Thoracic aorta (tissue), 2 donors: ENCODE data around the gene KRT79. TPM values are rescaled to one million over a fixed set of nuclear protein-coding genes. Genes with fewer than 3 reads are reported as not detected.
"Not testable (repeated sequence)": the region's sequence is repeated elsewhere in the genome, so short reads cannot be mapped to it uniquely, and the experiment has no call there.

Experiments
- ATAC-seq: fragments of 150-250 bp; one replicate; pipeline ENCODE4 v1.8.0; 2017; ENCODE audit warnings: low read depth; ENCODE audit not compliant: insufficient number of reproducible peaks, low FRiP score
- DNase-seq: peaks from one replicate; pipeline ENCODE4 v3.0.0-alpha.2; 2020; ENCODE audit warnings: low spot score
- H3K27ac ChIP-seq, 2 donors: fragments of 200-600 bp; sonication (generic); 1 replicate in 1 of 2; 2 replicates in 1 of 2; pipeline ENCODE4 v1.5.1; 2016; ENCODE audit warnings: mild to moderate bottlenecking in 2 of 2, moderate library complexity in 2 of 2
- H3K27me3 ChIP-seq: fragments of 200-600 bp; sonication (generic); replicated peaks from 2 replicates; pipeline ENCODE4 v1.6.0; 2016; ENCODE audit warnings: mild to moderate bottlenecking; ENCODE audit not compliant: insufficient read depth
- H3K36me3 ChIP-seq: fragments of 200-600 bp; sonication (generic); one replicate; pipeline ENCODE4 v1.5.1; 2016
- H3K4me1 ChIP-seq, 2 donors: fragments of 200-600 bp; sonication (generic); 1 replicate in 1 of 2; 2 replicates in 1 of 2; pipeline versions ENCODE4 v1.5.1 to v1.6.0; 2016; ENCODE audit warnings: low read depth in 2 of 2, mild to moderate bottlenecking in 1 of 2; ENCODE audit not compliant: control insufficient read depth in 1 of 2
- H3K4me3 ChIP-seq: fragments of 200-600 bp; sonication (generic); 2 replicates; pipeline ENCODE4 v1.5.1; 2016; ENCODE audit warnings: mild to moderate bottlenecking
- H3K9me3 ChIP-seq: fragments of 200-600 bp; sonication (generic); 2 replicates; pipeline ENCODE4 v1.5.1; 2016
- total RNA-seq, 2 donors: library from RNA; depleted of rRNA; stranded (reverse); fragments of >200 nt; gene quantifications; one replicate each; pipeline versions ENCODE4 v1.1.0 to v1.2.3, GENCODE V29; 2016
- TF ChIP-seq, protein P1 (sequence below): fragments of 200-600 bp; sonication (generic); IDR thresholded peaks from one replicate; pipeline ENCODE4 v1.5.1; 2019; ENCODE audit warnings: antibody characterized with exemption

KRT79 gene
- total RNA-seq, 2 donors from 2014 or later: not detected

DNA sequence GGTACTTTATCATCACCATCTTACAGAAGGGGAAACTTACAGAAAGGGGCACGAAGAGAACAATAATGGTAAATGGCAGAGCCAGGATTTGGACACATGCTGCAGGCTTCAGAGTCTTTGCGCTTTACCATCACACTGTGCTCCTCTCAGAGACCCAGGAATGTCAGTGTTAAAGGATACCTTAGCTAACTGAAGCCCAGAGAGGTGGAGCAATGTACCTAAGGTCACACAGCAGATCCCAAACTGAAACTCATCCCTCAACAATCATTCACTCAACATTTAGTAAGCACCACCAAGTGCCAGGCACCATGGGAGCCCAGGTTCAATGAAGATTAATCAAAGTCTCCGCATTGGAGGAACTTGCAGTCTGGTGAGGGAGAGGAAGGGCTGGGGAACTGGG, 22.7 kb upstream of the KRT79 start:
- no peaks in the 10 kb centered on the region for H3K9me3 ChIP-seq
- no peaks in the 10 kb centered on the region for H3K27me3 ChIP-seq
- no peak overlapping the region for H3K4me3 ChIP-seq
- ATAC-seq: no peak
- no peaks in the 10 kb centered on the region for H3K4me1 ChIP-seq
- TF ChIP-seq, protein P1, sequence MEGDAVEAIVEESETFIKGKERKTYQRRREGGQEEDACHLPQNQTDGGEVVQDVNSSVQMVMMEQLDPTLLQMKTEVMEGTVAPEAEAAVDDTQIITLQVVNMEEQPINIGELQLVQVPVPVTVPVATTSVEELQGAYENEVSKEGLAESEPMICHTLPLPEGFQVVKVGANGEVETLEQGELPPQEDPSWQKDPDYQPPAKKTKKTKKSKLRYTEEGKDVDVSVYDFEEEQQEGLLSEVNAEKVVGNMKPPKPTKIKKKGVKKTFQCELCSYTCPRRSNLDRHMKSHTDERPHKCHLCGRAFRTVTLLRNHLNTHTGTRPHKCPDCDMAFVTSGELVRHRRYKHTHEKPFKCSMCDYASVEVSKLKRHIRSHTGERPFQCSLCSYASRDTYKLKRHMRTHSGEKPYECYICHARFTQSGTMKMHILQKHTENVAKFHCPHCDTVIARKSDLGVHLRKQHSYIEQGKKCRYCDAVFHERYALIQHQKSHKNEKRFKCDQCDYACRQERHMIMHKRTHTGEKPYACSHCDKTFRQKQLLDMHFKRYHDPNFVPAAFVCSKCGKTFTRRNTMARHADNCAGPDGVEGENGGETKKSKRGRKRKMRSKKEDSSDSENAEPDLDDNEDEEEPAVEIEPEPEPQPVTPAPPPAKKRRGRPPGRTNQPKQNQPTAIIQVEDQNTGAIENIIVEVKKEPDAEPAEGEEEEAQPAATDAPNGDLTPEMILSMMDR: no peak
- DNase-seq: no peak
- H3K27ac ChIP-seq: no peak overlapping the region
- no peaks in the 10 kb centered on the region for H3K36me3 ChIP-seq

DNA sequence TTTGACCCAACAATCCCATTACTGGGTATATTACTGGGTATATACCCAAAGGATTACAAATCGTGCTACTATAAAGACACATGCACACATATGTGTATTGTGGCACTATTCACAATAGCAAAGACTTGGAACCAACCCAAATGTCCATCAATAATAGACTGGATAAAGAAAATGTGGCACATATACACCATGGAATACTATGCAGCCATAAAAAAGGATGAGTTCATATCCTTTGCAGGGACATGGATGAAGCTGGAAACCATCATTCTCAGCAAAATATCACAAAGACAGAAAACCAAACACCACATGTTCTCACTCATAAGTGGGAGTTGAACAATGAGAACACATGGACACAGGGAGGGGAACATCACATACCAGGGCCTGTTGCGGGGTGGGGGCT, 22.0 kb upstream of the KRT79 start:
- H3K4me1 ChIP-seq, DNase-seq, H3K9me3 ChIP-seq: not testable (repeated sequence)

DNA sequence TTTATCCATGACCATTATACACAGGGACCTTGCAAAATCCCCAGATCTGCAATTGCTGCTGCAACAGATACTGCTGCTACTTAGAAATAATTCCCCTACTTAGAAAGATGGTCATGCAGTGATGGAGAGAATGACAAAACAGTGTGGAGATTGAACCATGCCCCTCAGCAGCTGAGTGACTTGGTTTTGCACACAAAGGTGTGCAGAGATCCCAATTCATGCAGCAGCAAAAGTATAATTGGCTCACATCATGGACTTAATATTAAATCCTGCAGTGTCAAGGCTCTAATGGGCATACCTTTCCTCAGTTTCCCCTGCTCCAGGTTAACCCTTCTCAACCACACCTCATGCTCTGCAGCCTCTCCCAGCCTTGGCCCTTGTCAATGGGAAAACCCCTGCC, 17.7 kb upstream of the KRT79 start:
- no peak overlapping the region for H3K27ac ChIP-seq
- H3K9me3 ChIP-seq: no peaks in the 10 kb centered on the region
- H3K36me3 ChIP-seq: no peaks in the 10 kb centered on the region
- ATAC-seq: no peak
- TF ChIP-seq, protein P1: no peak
- no peaks in the 10 kb centered on the region for H3K4me1 ChIP-seq
- DNase-seq: no peak
- H3K4me3 ChIP-seq: no peak overlapping the region
- no peaks in the 10 kb centered on the region for H3K27me3 ChIP-seq

More for the DNA sequence above, 22.0 kb upstream of the KRT79 start:
- H3K27me3 ChIP-seq, H3K36me3 ChIP-seq, H3K4me3 ChIP-seq, ATAC-seq, H3K27ac ChIP-seq: not testable (repeated sequence)

DNA sequence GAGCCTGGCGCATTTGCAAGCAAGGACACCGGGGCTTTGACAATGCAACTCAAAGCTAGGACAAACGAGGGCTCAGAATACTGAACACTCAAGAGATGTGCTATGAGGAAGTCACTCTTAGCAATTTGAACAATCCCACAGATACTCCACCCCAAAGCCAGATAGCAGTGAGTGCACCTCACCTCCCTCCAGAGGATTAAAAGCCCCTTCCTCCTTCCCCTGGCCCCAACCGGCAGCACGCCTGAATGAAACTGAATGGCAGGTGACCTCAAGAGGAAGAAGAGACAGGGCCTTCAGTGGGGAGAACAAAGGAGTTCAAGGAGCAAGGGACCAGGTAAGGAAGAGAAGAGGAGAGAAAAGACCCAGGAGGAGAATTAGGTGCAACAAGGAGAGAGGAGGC, 16.6 kb upstream of the KRT79 start:
- Histone ChIP-seq H3K36me3 (no peaks in the 10 kb centered on the region), H3K4me3 (no peak overlapping the region), H3K4me1 (no peaks in the 10 kb centered on the region), H3K27me3 (no peaks in the 10 kb centered on the region), H3K27ac (no peak overlapping the region), H3K9me3 (no peaks in the 10 kb centered on the region)
- ATAC-seq (no peak), DNase-seq (no peak)
- TF ChIP-seq, protein P1: no peak

DNA sequence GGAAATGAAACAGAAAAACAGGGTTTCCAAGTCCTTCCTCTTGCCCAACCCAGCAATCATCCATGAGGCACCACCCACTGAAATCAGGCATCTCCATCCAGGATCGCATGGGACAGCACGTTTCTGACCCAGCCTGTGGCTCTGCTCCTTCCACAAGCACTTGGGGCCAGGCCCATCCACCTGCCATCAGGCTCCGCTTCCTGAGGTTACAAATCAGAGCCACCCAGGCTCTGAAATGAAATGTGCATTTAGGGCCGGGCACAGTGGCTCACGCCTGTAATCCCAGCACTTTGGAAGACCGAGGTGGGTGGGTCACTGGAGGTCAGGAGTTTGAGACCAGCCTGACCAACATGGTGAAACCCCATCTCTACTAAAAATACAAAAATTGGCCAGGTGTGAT, 15.4 kb upstream of the KRT79 start:
- H3K4me3 ChIP-seq: no peak overlapping the region
- no peak overlapping the region for H3K27ac ChIP-seq
- no peaks in the 10 kb centered on the region for H3K9me3 ChIP-seq
- H3K27me3 ChIP-seq: no peaks in the 10 kb centered on the region
- DNase-seq (no peak), ATAC-seq (no peak)
- H3K36me3 ChIP-seq: no peaks in the 10 kb centered on the region
- TF ChIP-seq, protein P1: no peak
- H3K4me1 ChIP-seq: no peaks in the 10 kb centered on the region

DNA sequence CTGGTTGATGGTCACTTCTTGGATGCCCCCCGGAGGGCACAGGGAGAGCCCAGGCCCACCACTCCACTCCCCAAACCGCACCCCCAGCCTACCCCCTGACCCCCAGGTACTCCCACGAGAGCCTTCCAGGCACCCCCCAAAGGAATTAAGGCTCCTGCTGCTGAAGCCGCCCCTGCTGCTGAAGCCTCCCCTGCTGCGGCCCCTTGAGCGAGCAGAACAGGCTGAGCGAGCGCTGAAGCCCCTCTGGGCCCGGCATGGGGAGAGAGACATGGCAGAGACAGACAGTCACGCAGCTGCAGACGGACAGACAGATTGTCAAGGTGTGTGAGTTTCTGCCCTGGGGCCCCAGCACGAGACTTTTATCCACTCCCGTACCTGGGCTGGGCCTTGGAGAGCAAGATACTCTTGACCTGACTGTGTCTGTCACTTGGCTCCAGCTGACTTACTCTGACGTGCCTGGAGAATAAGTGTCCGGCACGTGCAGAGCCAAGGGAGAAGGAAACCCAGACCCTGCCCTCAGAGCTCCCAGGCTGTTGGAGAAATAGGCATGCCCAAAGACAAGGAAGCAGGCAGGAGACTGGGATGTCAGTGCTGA, 14.6 kb upstream of the KRT79 start, which contains the start of gene KRT78:
Gene KRT78, minus strand, starts transcription at position 334 of the 595 bp plus-strand sequence. Its CDS starts 64 bp downstream, at position 270.
- H3K9me3 ChIP-seq: no peaks in the 10 kb centered on the region
- TF ChIP-seq, protein P1: no peak
- no peaks in the 10 kb centered on the region for H3K27me3 ChIP-seq
- H3K27ac ChIP-seq: no peak within 1 kb of the TSS
- no peak for DNase-seq
- ATAC-seq: no peak
- H3K4me3 ChIP-seq: no peak within 1 kb of the TSS
- no peaks in the 10 kb centered on the region for H3K4me1 ChIP-seq
- no peaks in the 10 kb centered on the region for H3K36me3 ChIP-seq
